Measurements from ENCODE around the gene MUC12.
A peak's percentile ranks its signal among the peaks of the same experiment; 100 is the strongest.

DNA sequence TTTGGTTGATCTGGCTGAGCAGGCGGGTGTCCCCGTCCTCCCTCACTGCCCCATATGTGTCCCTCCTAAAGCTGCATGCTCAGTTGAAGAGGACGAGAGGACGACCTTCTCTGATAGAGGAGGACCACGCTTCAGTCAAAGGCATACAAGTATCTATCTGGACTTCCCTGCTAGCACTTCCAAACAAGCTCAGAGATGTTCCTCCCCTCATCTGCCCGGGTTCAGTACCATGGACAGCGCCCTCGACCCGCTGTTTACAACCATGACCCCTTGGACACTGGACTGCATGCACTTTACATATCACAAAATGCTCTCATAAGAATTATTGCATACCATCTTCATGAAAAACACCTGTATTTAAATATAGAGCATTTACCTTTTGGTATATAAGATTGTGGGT lies 89.0 kb downstream of the MUC12 start:
- TF ChIP-seq, protein P1, sequence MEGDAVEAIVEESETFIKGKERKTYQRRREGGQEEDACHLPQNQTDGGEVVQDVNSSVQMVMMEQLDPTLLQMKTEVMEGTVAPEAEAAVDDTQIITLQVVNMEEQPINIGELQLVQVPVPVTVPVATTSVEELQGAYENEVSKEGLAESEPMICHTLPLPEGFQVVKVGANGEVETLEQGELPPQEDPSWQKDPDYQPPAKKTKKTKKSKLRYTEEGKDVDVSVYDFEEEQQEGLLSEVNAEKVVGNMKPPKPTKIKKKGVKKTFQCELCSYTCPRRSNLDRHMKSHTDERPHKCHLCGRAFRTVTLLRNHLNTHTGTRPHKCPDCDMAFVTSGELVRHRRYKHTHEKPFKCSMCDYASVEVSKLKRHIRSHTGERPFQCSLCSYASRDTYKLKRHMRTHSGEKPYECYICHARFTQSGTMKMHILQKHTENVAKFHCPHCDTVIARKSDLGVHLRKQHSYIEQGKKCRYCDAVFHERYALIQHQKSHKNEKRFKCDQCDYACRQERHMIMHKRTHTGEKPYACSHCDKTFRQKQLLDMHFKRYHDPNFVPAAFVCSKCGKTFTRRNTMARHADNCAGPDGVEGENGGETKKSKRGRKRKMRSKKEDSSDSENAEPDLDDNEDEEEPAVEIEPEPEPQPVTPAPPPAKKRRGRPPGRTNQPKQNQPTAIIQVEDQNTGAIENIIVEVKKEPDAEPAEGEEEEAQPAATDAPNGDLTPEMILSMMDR (IDR thresholded peaks at IDR 0.05; ENCODE audit: low read depth, low read length, missing input control), result no peak
- TF ChIP-seq HNF4G (IDR thresholded peaks at IDR 0.05), result no peak
- TF ChIP-seq GABPA (IDR thresholded peaks at IDR 0.05 in 1 of 2, conservative IDR thresholded peaks at IDR 0.05 in 1 of 2), result no peak
- TF ChIP-seq JUND (IDR thresholded peaks at IDR 0.05), result no peak
- TF ChIP-seq, protein P2, sequence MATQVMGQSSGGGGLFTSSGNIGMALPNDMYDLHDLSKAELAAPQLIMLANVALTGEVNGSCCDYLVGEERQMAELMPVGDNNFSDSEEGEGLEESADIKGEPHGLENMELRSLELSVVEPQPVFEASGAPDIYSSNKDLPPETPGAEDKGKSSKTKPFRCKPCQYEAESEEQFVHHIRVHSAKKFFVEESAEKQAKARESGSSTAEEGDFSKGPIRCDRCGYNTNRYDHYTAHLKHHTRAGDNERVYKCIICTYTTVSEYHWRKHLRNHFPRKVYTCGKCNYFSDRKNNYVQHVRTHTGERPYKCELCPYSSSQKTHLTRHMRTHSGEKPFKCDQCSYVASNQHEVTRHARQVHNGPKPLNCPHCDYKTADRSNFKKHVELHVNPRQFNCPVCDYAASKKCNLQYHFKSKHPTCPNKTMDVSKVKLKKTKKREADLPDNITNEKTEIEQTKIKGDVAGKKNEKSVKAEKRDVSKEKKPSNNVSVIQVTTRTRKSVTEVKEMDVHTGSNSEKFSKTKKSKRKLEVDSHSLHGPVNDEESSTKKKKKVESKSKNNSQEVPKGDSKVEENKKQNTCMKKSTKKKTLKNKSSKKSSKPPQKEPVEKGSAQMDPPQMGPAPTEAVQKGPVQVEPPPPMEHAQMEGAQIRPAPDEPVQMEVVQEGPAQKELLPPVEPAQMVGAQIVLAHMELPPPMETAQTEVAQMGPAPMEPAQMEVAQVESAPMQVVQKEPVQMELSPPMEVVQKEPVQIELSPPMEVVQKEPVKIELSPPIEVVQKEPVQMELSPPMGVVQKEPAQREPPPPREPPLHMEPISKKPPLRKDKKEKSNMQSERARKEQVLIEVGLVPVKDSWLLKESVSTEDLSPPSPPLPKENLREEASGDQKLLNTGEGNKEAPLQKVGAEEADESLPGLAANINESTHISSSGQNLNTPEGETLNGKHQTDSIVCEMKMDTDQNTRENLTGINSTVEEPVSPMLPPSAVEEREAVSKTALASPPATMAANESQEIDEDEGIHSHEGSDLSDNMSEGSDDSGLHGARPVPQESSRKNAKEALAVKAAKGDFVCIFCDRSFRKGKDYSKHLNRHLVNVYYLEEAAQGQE (IDR thresholded peaks at IDR 0.05), result peak; percentile 100
- TF ChIP-seq ZBTB33 (IDR thresholded peaks at IDR 0.05), result no peak
- peak in 1 of 2 donors; percentile 36 for TF ChIP-seq RAD21 (IDR thresholded peaks at IDR 0.05)

Measured in liver (tissue), 3 donors.